HCT116 (cell line): ENCODE data around the gene COQ2. TPM values are rescaled to one million over a fixed set of nuclear protein-coding genes. Genes with fewer than 3 reads are reported as not detected.
"Not testable (repeated sequence)": the region's sequence is repeated elsewhere in the genome, so short reads cannot be mapped to it uniquely, and the experiment has no call there.

Experiments
- ATAC-seq: fragments of 200-7000 bp; cut with Tn5 transposase; 2 replicates; pipeline ENCODE4 v1.9.1; 2020; ENCODE audit warnings: mild to moderate bottlenecking, moderate library complexity
- BruUV-seq: library from RNA; stranded (reverse); fragments of 400-500 nt; replicated peaks from 2 replicates; lab custom pipeline; 2021; lab: Mats Ljungman, UMichigan
- CTCF ChIA-PET: fragments of 300-600 bp; sonication (Branson Sonifier 250); formaldehyde crosslinking; loops from one replicate; lab custom pipeline; 2021; ENCODE audit warnings: antibody characterized with exemption; lab: Charles Lee
- POLR2A ChIA-PET: fragments of 300-600, 350-600 bp; sonication (Branson Sonifier 250); formaldehyde crosslinking; loops from one replicate; lab custom pipeline; 2021; ENCODE audit warnings: antibody characterized with exemption; lab: Charles Lee
- RAD21 ChIA-PET, 2 experiments: fragments of 300-600 bp; sonication (Branson Sonifier 250); formaldehyde crosslinking; loops; one replicate each; lab custom pipeline; 2023; ENCODE audit warnings: low total read pairs in 2 of 2; ENCODE audit not compliant: uncharacterized antibody in 2 of 2, unreplicated experiment in 2 of 2, low non-redundant PET in 1 of 2; lab: Charles Lee
- DNase-seq: peaks from one replicate; pipeline ENCODE4 v3.0.0-alpha.2; 2010; ENCODE audit warnings: low read depth, low spot score
- H2AFZ ChIP-seq: fragments of 200-600 bp; shearing (Covaris generic), sonication (generic); 2 replicates; pipeline ENCODE4 v1.6.1; 2017; ENCODE audit warnings: low read depth, mixed run types, mixed read lengths, antibody characterized with exemption, low read length; ENCODE audit not compliant: poor library complexity, severe bottlenecking
- H3K27ac ChIP-seq: 2 replicates; pipeline ENCODE4 v1.5.1; 2012; ENCODE audit warnings: low read depth, low read length
- H3K27me3 ChIP-seq: fragments of 200-600 bp; sonication (generic); 2 replicates; pipeline ENCODE4 v1.6.1; 2016; ENCODE audit warnings: mixed run types, low read length, mixed read lengths; ENCODE audit not compliant: insufficient read depth
- H3K36me3 ChIP-seq, 2 experiments: fragments of 200-500 bp in 1 of 2; fragments of 200-600 bp in 1 of 2; sonication (Bioruptor generic) in 1 of 2; sonication (generic) in 1 of 2; 2 replicates each; pipeline versions ENCODE4 v1.5.1 to v1.6.1; 2014 to 2016; ENCODE audit warnings: low read length in 2 of 2, inconsistent platforms in 1 of 2, mixed read lengths in 1 of 2, mixed run types in 1 of 2; ENCODE audit not compliant: insufficient read depth in 2 of 2, control insufficient read depth in 1 of 2
- H3K4me1 ChIP-seq, 2 experiments: fragments of 200-600 bp in 1 of 2; sonication (generic) in 1 of 2; 2 replicates each; pipeline versions ENCODE4 v1.5.1 to v1.6.1; 2012 to 2017; ENCODE audit warnings: low read length in 2 of 2, inconsistent platforms in 1 of 2, mild to moderate bottlenecking in 1 of 2, mixed read lengths in 1 of 2, mixed run types in 1 of 2, moderate library complexity in 1 of 2; ENCODE audit not compliant: insufficient read depth in 2 of 2, control insufficient read depth in 1 of 2
- H3K4me2 ChIP-seq: fragments of 200-600 bp; sonication (generic); 2 replicates; pipeline ENCODE4 v1.6.1; 2017; ENCODE audit warnings: mixed run types, low read length, mixed read lengths
- H3K4me3 ChIP-seq, 2 experiments: fragments of 200-600 bp in 1 of 2; sonication (generic) in 1 of 2; replicated peaks in 1 of 2; 2 replicates each; pipeline ENCODE4 v1.5.1; 2011 to 2016; ENCODE audit warnings: low read length in 2 of 2, control low read depth in 1 of 2, low read depth in 1 of 2, mild to moderate bottlenecking in 1 of 2, mixed read lengths in 1 of 2, mixed run types in 1 of 2
- H3K79me2 ChIP-seq: fragments of 200-600 bp; sonication (generic); 2 replicates; pipeline ENCODE4 v1.6.1; 2017; ENCODE audit warnings: mild to moderate bottlenecking, mixed run types, low read length, moderate library complexity, mixed read lengths; ENCODE audit not compliant: insufficient read depth
- H3K9ac ChIP-seq: fragments of 200-600 bp; sonication (generic); 2 replicates; pipeline ENCODE4 v1.6.1; 2016; ENCODE audit warnings: low read length, mixed read lengths
- H3K9me2 ChIP-seq: fragments of 200-600 bp; sonication (generic), shearing (Covaris generic); 2 replicates; pipeline ENCODE4 v1.6.1; 2017; ENCODE audit warnings: mixed run types, mild to moderate bottlenecking, moderate library complexity; ENCODE audit not compliant: insufficient read depth
- H3K9me3 ChIP-seq, 2 experiments: fragments of 200-500 bp in 1 of 2; fragments of 200-600 bp in 1 of 2; sonication (Bioruptor generic) in 1 of 2; sonication (generic) in 1 of 2; 2 replicates each; pipeline ENCODE4 v1.6.1; 2014 to 2017; ENCODE audit warnings: low read length in 2 of 2, mixed read lengths in 2 of 2, inconsistent platforms in 1 of 2, low read depth in 1 of 2, mild to moderate bottlenecking in 1 of 2, mixed run types in 1 of 2, moderate library complexity in 1 of 2; ENCODE audit not compliant: control insufficient read depth in 1 of 2, insufficient read depth in 1 of 2
- H4K20me1 ChIP-seq: fragments of 200-600 bp; sonication (generic), shearing (Covaris generic); 2 replicates; pipeline ENCODE4 v1.6.1; 2017; ENCODE audit warnings: mixed run types, mild to moderate bottlenecking, moderate library complexity; ENCODE audit not compliant: insufficient read depth
- CBX3 ChIP-seq: IDR thresholded peaks from 2 replicates; pipeline ENCODE4 v1.6.1; 2012; ENCODE audit warnings: low read depth
- CEBPB ChIP-seq: IDR thresholded peaks from 2 replicates; pipeline ENCODE4 v1.6.1; 2012; ENCODE audit warnings: low read depth
- EZH2phosphoT487 ChIP-seq: fragments of 200-600 bp; IDR thresholded peaks from 2 replicates; pipeline ENCODE4 v1.6.1; 2018; ENCODE audit warnings: antibody characterized with exemption, borderline replicate concordance
- intact Hi-C: fragments of 100-400 bp; cut with micrococcal nuclease; formaldehyde crosslinking; loops from 2 replicates; pipeline ENCODE4 v1.10.0; 2022
- total RNA-seq: library from RNA; stranded (reverse); gene quantifications from one replicate; pipeline ENCODE4 v1.2.1, GENCODE V29; 2021; ENCODE audit not compliant: unreplicated experiment

COQ2 gene
- total RNA-seq, 1 experiment from 2014 or later, result 20.6 TPM

DNA sequence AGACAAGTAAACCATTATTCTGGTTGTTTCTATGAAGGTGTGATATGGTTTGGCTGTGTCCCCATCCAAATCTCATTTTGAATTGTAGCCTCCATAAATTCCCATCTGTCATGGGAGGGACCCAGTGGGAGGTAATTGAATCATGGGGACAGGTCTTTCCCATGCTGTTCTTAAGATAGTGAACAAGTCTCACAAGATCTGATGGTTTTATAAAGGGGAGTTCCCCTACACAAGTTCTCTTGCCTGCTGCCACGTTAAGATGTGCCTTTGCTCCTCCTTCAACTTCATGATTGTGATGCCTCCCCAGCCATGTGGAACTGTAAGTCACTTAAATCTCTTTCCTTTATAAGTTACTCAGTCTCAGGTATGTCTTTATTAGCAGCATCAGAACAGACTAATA lies 3.8 kb upstream of the COQ2 start:
- intact Hi-C loops, POLR2A ChIA-PET: not testable (repeated sequence)
- H3K4me1 ChIP-seq, result peaks cover 3 to 16% of the 10 kb centered on the region in 2 experiments; a peak in 3 of 4 replicates

DNA sequence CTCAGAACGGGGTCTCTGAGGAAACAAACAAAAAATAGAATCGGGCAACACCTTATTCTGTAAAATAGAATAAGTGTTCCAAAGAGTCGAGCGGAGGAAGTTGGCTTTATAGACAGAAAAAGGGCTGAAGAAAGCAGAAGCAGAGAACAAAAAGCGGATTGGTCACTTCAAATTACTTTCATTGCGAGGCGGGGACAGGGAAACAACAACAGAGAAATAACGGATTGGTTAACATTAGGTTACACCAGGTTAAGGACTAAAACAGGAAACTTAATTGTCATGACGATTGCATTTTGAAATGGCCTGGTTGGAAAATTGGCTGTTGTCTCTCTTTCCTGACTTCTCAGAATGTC lies 433 bp upstream of the COQ2 start:
- TF ChIP-seq CBX3 (0 out of 2 replicates have a peak, but pooled peaks have one; percentile 8), EZH2phosphoT487 (no peak), CEBPB (0 out of 2 replicates have a peak, but pooled peaks have one; percentile 12)
- TF ChIP-seq, all 23 proteins: peak for 2
- peak overlapping the region; percentile 90; the same call in 1 of the 2 replicates for H3K27ac ChIP-seq
- TSS peak; percentile 99 for BruUV-seq
- H3K4me2 ChIP-seq, result peak overlapping the region; percentile 81
- H3K36me3 ChIP-seq, result no peaks in the 10 kb centered on the region
- H3K27me3 ChIP-seq, result no peaks in the 10 kb centered on the region
- H3K9ac ChIP-seq, result peak overlapping the region; percentile 83
- H3K4me1 ChIP-seq, result peaks cover 6 to 27% of the 10 kb centered on the region in 2 experiments; a peak in 3 of 4 replicates
- H2AFZ ChIP-seq, result peak overlapping the region; percentile 97
- ChIA-PET POLR2A (interaction anchor here (1.0 to 1.3 kb wide), 5 partner anchors 11 to 250 kb away, joined by 3 to 7 read pairs (median 4); partner anchors contain the start of gene COPS4), CTCF (interaction anchor here (0.9 to 2.1 kb wide), 9 partner anchors 8 to 435 kb away, joined by 3 to 11 read pairs (median 5); partner anchors contain the start of genes COPS4, HELQ and MRPS18C), RAD21 (no interaction called here)
- H3K4me3 ChIP-seq, result peak overlapping the region; percentile 63 to 66
- no peaks in the 10 kb centered on the region for H4K20me1 ChIP-seq
- H3K79me2 ChIP-seq, result peaks cover 26% of the 10 kb centered on the region
- no peaks in the 10 kb centered on the region for H3K9me3 ChIP-seq
- H3K9me2 ChIP-seq, result no peaks in the 10 kb centered on the region
- intact Hi-C loops, result no loop called here
- ATAC-seq (no peak), DNase-seq (no peak)

More for the DNA sequence above, 3.8 kb upstream of the COQ2 start:
- ATAC-seq, H3K79me2 ChIP-seq, H3K27me3 ChIP-seq, H2AFZ ChIP-seq, H3K27ac ChIP-seq, H3K4me2 ChIP-seq, H3K36me3 ChIP-seq, DNase-seq, H3K9me3 ChIP-seq, H4K20me1 ChIP-seq, BruUV-seq, H3K9ac ChIP-seq, H3K9me2 ChIP-seq, CTCF ChIA-PET, RAD21 ChIA-PET, H3K4me3 ChIP-seq: not testable (repeated sequence)
